ENCODE results near the gene RNF144A.
"Not testable (repeated sequence)": the region's sequence is repeated elsewhere in the genome, so short reads cannot be mapped to it uniquely, and the experiment has no call there.

RNF144A gene

DNA sequence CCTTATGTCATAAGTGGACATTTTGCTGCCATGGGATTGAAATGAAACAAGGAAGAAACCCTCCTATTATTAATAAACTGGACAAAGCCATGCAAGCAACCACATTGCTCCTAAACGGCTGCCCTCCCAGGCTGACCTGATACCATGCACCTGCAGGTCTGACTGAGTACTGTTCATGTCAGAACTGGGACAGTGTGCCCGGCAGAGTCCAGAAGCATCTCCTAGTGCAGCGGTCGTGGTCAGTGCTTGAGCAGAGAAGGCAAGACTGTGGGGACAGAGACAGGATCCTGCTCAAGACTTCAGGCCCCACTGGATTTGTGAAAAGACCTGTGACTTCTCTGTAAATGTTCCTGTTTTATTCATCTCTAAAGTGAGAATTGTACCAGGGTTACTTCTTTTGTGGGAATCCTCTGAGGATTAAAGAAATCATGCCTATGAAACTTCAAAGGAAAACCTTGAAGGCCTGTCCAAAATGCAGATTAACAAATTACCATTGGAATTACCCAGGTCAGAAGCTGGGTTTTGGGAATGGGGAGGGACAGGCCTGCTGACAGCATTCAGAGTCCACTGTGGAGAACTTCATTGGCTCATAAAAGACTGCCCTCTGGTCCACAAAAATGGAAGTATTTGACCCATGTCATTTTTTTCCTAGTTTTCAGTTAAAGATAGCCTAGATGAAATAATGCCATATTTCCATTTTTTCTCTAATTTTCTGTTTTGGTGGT lies 13.9 kb downstream of the RNF144A start:
- no peak for DNase-seq

DNA sequence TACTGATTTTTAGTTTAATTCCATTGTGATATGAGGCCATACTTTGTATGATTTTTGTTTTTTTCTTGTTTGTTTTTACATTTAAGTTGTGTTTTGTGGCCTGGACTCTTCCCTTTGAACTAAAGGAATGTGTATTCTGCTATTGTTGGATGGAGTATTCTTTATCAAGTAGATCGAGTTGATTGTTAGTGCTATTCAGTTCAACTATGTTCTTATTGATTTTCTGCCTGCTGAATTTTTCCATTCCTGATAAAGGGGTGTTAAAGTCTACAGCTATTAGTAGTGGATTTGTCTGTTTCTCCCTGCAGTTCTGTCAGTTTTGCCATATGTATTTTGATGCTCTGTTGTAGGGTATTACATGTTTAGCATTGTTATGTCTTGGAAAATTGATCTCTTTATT lies 14.5 kb downstream of the RNF144A start:
- no peak for DNase-seq

DNA sequence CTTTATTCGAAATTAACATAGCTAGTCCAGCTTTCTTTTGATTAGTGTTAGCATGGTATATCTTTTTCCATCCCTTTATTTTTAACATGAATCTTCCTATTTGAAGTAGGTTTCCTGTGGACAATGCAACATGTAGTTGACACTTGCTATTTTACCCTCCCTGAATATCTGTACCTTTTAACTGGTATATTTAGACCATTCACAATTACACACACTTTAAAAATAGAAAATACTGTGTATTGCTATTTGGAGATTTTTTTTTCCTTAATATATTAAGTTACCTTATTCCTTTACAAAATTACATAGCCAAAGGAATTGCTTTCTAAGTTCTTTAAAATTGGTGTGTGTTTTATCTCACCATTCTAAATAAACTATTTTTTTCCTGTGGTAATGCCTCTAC lies 15.0 kb downstream of the RNF144A start:
- DNase-seq: no peak

DNA sequence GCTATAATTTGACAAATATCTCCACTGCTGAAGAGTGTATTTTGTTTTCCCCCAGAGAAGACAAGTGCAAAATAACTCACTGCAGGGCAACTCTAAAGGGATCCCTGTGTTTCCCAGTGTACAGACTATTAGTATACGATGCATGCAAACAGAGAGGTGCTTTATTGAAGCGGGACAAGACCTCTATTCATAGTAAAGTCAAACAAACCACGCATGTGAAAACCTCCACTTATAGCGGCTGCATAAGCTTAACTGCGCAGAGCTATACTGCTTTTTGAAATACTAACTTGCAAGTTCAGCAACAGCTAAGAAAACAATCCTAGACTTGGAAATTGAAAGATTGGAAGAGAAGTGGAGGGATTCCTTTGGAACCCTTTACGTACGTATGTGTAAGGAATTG lies 15.6 kb downstream of the RNF144A start:
- no peak for DNase-seq

DNA sequence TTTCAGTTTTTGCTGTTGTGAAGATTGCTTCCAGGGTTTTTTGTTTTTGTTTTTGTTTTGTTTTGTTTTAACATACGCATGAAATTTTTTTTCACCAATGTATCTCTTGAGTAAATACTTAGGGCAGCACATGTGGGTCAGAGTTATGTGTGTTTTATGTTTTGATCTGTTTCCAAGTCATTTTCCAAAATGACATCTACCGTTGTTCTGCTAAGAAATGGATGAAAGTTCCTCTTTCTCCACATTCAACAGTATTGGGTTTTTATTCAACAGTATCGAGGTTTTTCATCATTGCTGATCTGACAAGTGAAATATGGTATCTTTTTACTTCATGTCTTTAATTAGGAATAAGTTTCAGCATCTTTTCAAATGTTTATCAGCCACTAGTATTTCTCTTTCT lies 16.7 kb downstream of the RNF144A start:
- DNase-seq: no peak

DNA sequence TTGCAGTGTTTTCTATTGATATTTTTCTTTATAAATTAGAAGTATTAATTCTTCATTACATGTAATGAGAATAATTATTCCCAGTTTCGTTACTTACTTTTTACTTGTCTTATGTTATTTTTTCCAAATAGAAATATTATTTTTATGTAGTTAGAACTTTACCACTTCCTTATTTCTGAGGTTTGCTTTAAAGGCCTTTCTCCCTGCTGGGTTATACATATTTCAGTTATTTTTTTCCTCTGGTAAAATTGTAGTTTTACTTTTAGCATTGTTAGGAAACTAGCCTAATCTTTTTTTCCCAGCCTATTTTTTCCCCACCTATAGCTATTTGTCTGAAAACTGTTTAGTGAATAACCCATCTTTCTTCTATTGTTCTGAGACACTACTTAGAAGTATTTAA lies 17.1 kb downstream of the RNF144A start:
- DNase-seq: no peak

DNA sequence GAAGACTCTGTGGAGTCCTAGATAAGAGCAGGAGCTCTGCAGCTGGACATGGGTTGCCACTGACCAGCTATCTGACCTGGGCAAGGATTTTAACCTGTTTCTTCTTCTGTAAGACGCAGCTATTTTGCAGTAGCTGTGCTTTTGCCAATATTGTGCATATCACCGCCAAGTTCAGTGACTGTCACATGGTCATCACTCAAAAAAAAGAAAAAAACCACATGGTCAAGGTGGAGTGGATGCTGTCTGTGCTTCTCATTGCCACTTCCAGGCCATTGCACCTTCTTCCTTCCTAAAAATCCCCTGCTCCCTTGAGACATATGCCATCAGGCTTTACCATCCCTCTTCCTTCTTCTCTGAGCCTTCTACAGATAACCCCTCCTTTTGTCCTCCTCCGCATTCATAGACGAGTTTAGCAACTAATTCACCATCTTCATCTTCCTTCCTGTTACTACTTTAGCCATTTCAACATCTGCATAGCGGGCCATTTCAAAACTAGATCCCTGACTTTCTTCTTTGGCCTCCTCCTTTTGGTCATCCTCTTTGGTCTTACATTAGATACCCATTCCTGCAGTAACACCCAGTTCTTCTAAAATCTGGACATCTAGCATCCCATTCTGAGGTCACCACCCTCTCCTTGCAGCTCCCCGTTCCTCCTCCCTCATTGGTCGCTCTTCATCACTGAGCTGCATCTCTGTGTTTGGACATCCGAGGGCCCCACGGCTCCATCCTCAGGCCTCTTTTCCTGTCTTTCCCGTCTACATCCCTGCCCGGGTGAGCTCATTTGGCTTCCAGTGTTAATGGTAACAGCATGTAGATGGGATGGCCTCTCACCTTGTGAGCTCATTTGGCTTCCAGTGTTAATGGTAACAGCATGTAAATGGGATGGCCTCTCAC lies 17.8 kb downstream of the RNF144A start:
- DNase-seq: no peak

DNA sequence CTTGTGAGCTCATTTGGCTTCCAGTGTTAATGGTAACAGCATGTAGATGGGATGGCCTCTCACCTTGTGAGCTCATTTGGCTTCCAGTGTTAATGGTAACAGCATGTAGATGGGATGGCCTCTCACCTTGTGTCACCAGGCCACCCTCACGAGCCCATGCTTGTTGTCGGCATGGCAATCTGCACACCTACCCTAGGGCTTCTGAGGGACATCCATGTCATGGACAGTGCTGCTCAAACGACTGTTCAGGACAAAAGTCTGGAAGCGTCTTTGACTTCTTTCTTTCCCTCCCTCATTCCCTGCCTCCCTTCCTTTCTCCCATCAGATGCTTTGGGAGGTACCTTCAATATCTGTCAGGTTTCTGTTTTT lies 18.4 kb downstream of the RNF144A start:
- not testable (repeated sequence) for DNase-seq

DNA sequence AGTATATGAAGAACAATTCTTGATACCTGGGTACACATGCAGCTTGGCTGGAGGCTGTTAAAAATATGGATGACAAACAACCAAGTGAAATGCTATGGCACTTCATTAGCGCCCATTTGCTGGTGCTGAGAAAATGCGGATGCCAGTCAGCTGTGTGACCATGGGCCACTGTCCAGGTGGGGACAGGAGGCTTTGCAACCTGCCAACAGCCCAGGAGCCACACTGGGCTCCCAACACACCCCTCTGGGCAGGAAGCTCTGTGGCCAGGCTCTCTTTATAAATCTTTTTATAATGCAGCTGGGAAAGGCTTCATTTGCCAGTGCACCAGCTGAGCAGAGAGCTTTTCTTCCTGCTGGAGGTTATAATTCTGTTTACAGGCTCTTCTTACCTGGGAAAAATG lies 19.9 kb downstream of the RNF144A start:
- DNase-seq: no peak

DNA sequence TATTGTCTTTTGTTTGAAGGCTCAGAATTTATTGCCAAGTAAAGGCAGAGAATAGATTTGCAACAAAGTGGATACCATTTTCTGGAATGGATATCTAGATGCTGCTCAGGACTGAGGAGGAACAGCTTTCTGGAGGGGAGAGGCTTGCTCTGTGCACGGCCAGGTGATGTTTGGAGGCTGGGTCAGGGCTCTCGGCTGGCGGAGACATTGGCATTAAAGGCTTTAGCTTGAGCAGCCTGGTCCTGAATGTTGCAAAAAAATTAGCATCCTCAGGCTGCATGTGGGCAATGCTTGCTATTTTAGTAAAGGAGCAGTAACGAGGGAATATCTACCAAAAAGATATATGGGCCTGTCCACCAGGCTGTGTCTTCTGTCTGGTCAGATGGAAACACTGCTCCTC lies 20.4 kb downstream of the RNF144A start:
- no peak for DNase-seq

DNA sequence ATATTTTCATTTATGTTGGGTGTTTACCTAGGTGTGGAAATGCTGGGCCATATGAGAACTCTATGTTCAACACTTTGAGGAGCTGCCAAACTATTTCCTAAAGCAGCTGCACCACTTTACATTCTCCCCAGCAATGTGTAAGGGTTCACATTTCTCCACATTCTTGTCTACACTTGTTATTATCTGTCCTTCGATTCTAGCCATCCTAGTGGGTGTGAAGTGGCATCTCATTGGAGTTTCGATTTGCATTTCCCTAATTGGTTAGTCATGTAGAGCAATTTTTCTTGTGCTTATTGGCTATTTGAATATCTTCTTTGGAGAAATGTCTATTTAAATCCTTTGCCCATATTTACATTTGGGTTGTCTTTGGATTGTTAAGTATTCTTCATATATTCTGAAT lies 21.9 kb downstream of the RNF144A start:
- no peak for DNase-seq

DNA sequence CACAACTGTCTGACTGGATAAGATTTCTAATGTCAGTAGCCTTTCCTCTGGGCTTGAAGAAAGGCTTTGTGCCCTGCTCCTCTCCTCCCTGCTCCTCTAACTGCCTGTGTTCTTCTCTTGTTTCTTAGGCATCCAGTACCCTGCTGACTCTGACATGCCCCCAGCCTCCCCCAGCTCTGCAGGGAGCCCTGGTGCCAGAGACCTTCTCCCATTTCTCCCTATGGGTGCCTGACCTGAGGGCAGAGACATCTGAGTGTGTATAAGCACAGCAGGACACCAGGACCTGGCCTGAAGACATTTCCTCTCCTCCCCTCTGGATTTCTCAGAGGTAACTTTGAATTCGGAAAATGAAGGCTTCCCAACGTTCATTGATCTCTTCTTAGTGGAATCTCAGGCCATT lies 23.6 kb downstream of the RNF144A start:
- DNase-seq: no peak

DNA sequence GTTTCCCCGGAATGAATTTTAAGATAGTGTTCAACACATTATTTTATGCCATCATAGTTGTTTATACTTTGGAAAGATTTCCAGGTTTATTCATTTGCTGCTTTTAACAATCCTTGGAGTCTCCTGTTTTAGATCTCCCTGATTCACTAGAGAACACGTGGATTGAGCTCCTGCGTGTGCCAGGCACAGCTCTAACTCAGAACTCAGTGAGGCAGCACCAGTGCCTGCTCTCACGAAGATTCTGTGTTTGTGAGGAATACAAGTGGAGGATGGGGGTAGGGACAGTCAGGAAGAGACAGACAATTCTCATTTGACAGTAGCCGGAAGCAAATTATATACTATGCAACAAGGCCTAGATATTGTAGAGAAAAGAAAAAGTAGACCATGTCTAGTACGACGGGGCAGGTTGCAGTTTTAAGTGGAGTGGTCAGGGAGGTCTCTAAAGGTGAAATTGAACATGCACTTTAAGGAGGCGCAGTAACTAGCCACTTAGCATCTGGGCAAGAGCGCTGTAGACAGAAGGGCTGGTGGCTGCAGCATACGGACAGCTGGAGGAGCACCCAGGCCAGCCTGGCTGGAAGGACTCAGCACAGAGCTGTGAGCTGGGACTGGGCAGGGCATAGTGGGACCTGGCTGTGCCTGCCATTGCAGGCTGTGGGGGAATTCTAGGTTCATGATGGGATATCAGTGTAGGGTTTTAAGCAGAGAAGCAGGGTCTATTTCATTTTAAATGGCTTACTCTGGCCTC lies 24.3 kb downstream of the RNF144A start:
- no peak for DNase-seq

DNA sequence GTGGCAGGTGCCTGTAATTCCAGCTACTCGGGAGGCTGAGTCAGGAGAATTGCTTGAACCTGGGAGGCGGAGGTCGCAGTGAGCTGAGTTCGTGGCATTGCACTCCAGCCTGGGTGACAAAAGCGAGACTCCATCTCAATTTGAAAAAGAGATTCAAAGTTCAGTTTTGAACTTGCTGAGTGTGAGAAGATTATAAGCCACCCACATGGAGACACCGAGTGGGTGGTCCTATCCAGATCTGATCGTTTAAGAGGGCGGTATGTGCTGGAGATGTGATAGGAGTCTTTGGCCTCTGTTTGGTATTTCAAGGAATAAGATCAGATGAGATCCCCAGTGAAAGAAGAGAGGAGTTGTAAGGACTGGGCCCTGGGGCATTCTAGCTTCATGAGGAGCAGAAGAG lies 25.6 kb downstream of the RNF144A start:
- DNase-seq: no peak

DNA sequence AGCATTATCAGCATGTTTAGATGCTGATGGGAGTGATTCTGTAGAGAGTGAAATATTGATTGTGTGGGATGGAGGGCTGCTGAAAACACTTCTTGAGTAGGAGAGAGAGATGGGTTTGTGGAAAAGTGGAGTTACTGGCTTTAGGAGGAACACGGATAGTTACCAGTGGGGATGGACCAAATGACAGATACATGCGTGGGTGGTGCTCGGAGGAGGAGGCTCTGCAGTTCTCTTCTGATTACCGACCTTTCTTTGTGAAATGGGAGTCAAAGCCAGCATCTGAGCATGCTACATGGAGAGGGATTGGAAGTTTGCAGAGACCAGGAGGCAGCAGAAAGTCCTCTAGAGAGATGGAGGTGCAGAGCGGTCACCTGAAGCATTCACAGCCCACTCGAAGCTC lies 26.3 kb downstream of the RNF144A start:
- no peak for DNase-seq

DNA sequence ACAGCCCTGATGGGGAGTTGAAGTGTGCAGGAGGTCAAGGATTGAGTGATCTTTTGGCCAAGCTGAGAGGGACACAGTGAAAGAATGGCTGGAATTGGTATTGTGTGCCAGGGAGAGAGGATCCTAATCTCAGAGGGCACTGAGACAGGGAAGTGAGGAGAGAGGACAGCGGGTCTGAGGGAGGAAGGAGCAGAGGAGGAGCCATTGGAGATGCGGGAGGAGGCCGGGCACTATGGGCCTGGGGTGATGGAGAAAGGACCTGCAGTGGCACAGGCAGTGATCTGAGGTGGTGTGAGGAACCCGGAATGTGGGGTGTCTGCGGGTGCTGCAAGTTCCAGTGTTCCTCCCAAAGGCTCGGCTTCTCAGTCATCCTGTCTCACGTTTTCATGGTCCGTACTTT lies 26.8 kb downstream of the RNF144A start:
- DNase-seq: no peak

DNA sequence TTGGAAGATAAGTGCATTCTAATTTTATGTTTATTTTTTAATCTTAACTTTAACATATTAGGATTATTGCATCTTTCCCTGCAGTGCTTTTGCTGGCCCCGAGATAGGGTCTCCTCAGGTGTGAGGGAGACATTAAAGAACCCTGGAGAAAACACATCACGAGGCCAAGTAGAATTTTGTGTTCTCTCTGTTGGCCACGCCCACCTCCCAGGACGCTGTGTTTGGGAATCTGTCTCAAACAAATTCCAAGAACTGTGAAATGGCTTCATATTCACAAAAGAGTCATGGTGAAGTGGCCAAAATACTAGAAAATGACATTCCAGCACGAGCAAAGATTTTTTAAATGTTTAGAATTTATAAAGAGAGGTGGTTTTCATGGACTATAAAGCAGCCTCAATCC lies 27.3 kb downstream of the RNF144A start:
- DNase-seq: no peak

DNA sequence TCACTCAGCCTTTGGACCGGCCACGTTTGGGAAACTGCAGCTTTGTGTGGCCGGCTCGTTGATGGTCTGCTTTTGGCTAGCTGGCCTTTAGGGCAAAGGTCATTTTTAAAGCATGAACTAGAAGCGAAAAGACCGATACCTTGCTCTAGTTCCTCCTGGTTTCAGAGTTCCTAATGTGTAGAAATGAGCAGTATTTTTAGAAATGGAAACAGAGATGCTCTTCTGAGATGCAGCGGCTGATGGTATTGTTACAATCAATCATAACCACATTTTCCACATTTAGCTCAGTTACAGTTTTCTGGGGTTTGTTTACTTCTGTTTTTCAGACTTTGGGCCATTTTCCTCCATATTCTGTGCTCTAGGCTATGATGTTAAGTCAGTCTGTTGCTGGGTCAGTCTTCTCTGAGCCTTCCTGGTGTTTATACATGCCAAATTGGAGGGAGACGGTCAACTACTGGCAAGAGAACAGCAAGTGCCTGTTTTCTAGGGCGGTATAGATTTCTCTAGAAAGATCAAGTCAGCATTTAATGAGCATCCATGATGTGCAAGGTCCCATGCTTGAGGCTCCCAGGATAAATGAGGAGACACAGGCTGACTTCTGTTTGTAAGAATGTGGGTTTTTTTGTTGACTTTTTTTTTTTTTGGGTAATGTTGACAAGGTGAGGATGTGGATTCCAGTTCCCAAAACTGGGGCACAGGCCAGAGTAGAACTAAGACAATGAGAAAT lies 28.0 kb downstream of the RNF144A start:
- no peak for DNase-seq

DNA sequence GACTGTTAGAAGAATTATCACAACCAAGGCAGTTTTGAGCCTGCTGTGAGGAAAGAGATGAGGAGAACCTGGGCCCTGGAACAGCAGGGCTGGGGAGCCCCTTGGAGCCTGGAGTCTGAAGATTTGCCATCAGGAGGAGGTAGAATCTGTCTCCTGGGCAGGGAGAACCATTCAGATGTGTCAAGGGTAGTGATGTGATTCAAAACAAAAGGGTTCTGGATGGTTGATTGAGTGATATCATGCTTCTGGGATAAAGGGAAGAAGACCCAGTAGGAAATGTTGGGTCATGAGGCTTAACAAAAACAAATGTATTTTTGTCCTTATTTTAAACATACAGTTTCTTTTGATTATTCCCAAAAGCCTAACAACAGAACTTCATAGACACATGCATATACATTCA lies 28.6 kb downstream of the RNF144A start:
- no peak for DNase-seq

DNA sequence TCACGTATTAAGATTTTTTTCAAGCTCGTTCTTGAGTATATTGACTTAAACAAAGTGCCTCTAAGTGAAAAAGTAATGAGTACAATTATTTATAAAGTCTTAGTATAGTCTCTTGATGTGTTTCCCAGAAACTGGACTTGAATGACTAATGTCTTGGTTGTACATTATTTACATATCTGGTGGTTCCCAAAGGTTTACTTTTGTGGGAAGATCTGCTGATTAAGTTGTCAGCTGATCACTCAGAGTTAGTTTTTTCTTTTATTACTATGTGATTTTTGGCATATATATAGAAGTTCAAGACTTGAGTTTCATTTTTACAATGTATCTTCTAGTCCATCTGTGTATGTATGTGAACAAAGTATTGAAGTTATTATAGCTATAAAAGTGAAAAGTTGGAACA lies 29.5 kb downstream of the RNF144A start:
- DNase-seq: no peak

DNA sequence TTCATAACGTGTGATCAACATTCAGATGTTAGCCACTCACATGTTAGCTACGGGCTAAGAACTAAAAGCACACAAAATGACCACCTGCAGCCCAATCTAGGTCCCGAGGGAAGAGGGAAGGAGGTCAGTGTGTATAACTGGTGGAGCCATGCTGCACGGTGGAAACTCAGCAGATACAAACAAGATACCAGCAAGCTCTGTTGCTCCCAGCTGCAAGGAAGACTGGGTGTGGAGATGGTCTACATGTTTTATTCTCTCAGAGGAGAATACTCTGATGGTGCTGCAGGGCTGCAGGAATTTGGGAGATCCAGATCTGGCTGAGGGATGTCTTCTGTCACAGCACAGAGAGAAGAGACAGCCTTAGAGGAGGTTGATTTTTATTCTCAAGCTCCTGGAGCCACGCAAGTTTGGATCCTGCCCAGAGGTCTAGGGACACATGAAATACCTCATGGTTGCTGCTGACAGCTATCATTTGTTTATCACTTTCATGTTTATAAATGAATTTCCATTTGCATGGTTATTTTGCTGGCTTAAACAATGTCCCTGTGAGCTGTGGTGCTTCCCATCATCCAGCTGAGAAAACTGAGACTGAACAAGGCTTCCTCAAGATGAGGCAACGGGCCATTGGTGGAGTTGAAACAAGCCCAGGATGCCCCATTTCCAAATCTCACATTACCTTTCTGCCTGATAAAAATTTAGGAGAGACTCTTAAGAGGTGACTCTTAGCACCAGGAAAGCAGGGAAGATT lies 30.9 kb downstream of the RNF144A start:
- DNase-seq: no peak

DNA sequence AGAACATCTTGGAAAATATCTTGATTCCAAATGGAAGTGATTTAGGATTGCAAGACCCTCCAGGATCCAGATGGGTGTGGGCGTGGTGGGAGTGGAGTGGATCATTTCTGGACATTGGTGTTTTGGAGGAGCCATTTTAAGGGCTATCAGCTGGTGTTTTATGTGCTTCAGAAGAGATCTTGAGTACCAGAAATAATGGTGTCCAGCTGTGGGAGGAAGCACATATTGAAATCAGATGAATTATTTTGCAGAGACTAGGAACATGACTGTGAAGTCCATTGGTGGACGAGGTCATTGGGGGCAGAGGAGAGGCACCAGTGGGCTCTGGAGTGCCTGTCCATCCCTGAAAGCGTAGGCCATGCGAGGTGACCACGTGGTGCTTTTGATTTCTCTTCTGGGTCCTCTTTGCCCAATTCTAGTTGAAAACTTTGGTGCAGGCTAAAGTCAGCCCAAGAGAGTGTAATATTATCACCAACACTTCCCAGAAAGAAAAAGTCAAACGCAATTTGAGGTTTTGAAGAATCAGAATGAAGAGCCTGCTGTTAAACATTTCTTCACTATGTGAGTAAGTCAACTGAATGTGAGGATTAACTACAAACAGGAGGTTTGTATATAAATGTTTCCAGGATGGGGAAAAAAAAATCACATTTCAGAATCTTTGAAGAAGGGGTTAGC lies 31.6 kb downstream of the RNF144A start:
- no peak for DNase-seq

Measured in NCI-H2029 treated with DMSO at 0.1 percent for 48 hours (cell line).